IMR-90 (cell line): ENCODE measurements around the gene CAPN10. TPM values are rescaled to one million over a fixed set of nuclear protein-coding genes. Genes with fewer than 3 reads are reported as not detected.

Experiments used
- ATAC-seq: fragments of 200-7000 bp; cut with Tn5 transposase; 2 replicates; pipeline ENCODE4 v1.9.1; 2020; ENCODE audit warnings: low read depth, mild to moderate bottlenecking, moderate library complexity
- BruUV-seq: library from RNA; stranded (reverse); fragments of 400-500 nt; replicated peaks from 2 replicates; lab custom pipeline; 2021; lab: Mats Ljungman, UMichigan
- CTCF ChIA-PET: fragments of 300-600 bp; formaldehyde crosslinking; extraction: SDS; loops from one replicate; lab custom pipeline; 2021; ENCODE audit warnings: antibody characterized with exemption; lab: Yijun Ruan, JAX
- POLR2A ChIA-PET: fragments of 300-600 bp; sonication (Branson Sonifier 250); formaldehyde crosslinking; loops from one replicate; lab custom pipeline; 2022; ENCODE audit warnings: antibody characterized with exemption; ENCODE audit not compliant: unreplicated experiment; lab: Charles Lee
- DNase-seq: peaks from one replicate; pipeline ENCODE4 v3.0.0; 2013
- H2AFZ ChIP-seq: replicated peaks from 2 replicates; pipeline ENCODE3; 2013; ENCODE audit warnings: low read length, mild to moderate bottlenecking; ENCODE audit not compliant: poor library complexity
- H2AK5ac ChIP-seq: 2 replicates; pipeline ENCODE4 v1.6.1; 2013; ENCODE audit warnings: low read depth, low read length, inconsistent platforms
- H2AK9ac ChIP-seq: replicated peaks from 2 replicates; pipeline ENCODE3; 2013; ENCODE audit warnings: mild to moderate bottlenecking, low read depth, low read length, moderate library complexity; ENCODE audit not compliant: poor library complexity
- H2BK120ac ChIP-seq: 2 replicates; pipeline ENCODE4 v1.6.1; 2013; ENCODE audit warnings: low read depth, low read length, inconsistent platforms
- H2BK15ac ChIP-seq: 3 replicates; pipeline ENCODE4 v1.6.1; 2013; ENCODE audit warnings: low read depth, low read length, inconsistent platforms
- H2BK20ac ChIP-seq: 2 replicates; pipeline ENCODE4 v1.6.1; 2013; ENCODE audit warnings: low read depth, mild to moderate bottlenecking, inconsistent platforms, low read length, moderate library complexity
- H2BK5ac ChIP-seq: 2 replicates; pipeline ENCODE4 v1.6.1; 2013; ENCODE audit warnings: mild to moderate bottlenecking, low read depth, low read length, inconsistent platforms; ENCODE audit not compliant: poor library complexity, severe bottlenecking
- H3K14ac ChIP-seq: replicated peaks from 2 replicates; pipeline ENCODE4 v1.6.1; 2013; ENCODE audit warnings: low read depth, low read length, inconsistent platforms
- H3K18ac ChIP-seq: 2 replicates; pipeline ENCODE4 v1.6.1; 2013; ENCODE audit warnings: low read depth, low read length, control low read depth
- H3K23ac ChIP-seq: 2 replicates; pipeline ENCODE4 v1.6.1; 2013; ENCODE audit warnings: low read depth, low read length, inconsistent platforms
- H3K27ac ChIP-seq: 2 replicates; pipeline ENCODE4 v1.5.1; 2013; ENCODE audit warnings: mild to moderate bottlenecking, control low read depth, low read length; ENCODE audit not compliant: insufficient read depth
- H3K27me3 ChIP-seq: 2 replicates; pipeline ENCODE4 v1.6.1; 2013; ENCODE audit warnings: low read length; ENCODE audit not compliant: control insufficient read depth, insufficient read depth
- H3K36me3 ChIP-seq: 2 replicates; pipeline ENCODE4 v1.6.1; 2013; ENCODE audit warnings: low read length, mixed read lengths; ENCODE audit not compliant: control insufficient read depth, insufficient read depth
- H3K4ac ChIP-seq: 2 replicates; pipeline ENCODE4 v1.6.1; 2013; ENCODE audit warnings: low read depth, low read length, inconsistent platforms
- H3K4me1 ChIP-seq: 2 replicates; pipeline ENCODE4 v1.6.1; 2013; ENCODE audit warnings: low read length, mixed read lengths; ENCODE audit not compliant: control insufficient read depth, insufficient read depth
- H3K4me2 ChIP-seq: 2 replicates; pipeline ENCODE4 v1.6.1; 2013; ENCODE audit warnings: low read depth, mild to moderate bottlenecking, control low read depth, low read length, moderate library complexity
- H3K4me3 ChIP-seq: 2 replicates; pipeline ENCODE4 v1.5.1; 2013; ENCODE audit warnings: low read depth, mild to moderate bottlenecking, control low read depth, low read length, moderate library complexity; ENCODE audit not compliant: insufficient read depth
- H3K56ac ChIP-seq: 2 replicates; pipeline ENCODE4 v1.6.1; 2013; ENCODE audit warnings: low read length, inconsistent platforms; ENCODE audit not compliant: insufficient read depth; ENCODE audit errors: extremely low read depth
- H3K79me1 ChIP-seq, 2 experiments: 2 replicates each; pipeline ENCODE4 v1.6.1; 2013; ENCODE audit warnings: low read length in 2 of 2, inconsistent platforms in 1 of 2, low read depth in 1 of 2
- H3K9ac ChIP-seq: 2 replicates; pipeline ENCODE4 v1.6.1; 2013; ENCODE audit warnings: low read depth, low read length, control low read depth
- H3K9me1 ChIP-seq: 2 replicates; pipeline ENCODE4 v1.6.1; 2013; ENCODE audit warnings: low read length, inconsistent platforms; ENCODE audit not compliant: insufficient read depth
- H3K9me3 ChIP-seq: 2 replicates; pipeline ENCODE4 v1.6.1; 2013; ENCODE audit warnings: low read length; ENCODE audit not compliant: control insufficient read depth, insufficient read depth
- H4K20me1 ChIP-seq: 2 replicates; pipeline ENCODE4 v1.6.1; 2013; ENCODE audit warnings: low read length, inconsistent platforms; ENCODE audit not compliant: insufficient read depth
- H4K5ac ChIP-seq: 2 replicates; pipeline ENCODE4 v1.6.1; 2013; ENCODE audit warnings: mild to moderate bottlenecking, low read depth, low read length, control low read depth
- H4K8ac ChIP-seq, 2 experiments: 2 replicates each; pipeline ENCODE4 v1.6.1; 2013; ENCODE audit warnings: low read depth in 2 of 2, low read length in 2 of 2, control low read depth in 1 of 2, inconsistent platforms in 1 of 2
- H4K91ac ChIP-seq: 2 replicates; pipeline ENCODE4 v1.6.1; 2013; ENCODE audit warnings: low read depth, low read length, inconsistent platforms; ENCODE audit not compliant: insufficient read depth
- BHLHE40 ChIP-seq: fragments of 150-350 bp; IDR thresholded peaks from 2 replicates; pipeline ENCODE4 v1.6.1; 2016; ENCODE audit warnings: mild to moderate bottlenecking, low read depth, low read length
- CEBPB ChIP-seq: IDR thresholded peaks from 2 replicates; pipeline ENCODE4 v1.6.1; 2012; ENCODE audit warnings: low read depth, low read length, improper control_type of control experiment
- CHD1 ChIP-seq: IDR thresholded peaks from 2 replicates; pipeline ENCODE4 v1.6.1; 2012; ENCODE audit warnings: low read depth, low read length, improper control_type of control experiment
- FOS ChIP-seq: fragments of 150-350 bp; IDR thresholded peaks from 2 replicates; pipeline ENCODE4 v1.6.1; 2016; ENCODE audit warnings: low read depth, low read length
- MAFK ChIP-seq: IDR thresholded peaks from 2 replicates; pipeline ENCODE4 v1.6.1; 2012; ENCODE audit warnings: low read depth, low read length, improper control_type of control experiment
- MAZ ChIP-seq: IDR thresholded peaks from 2 replicates; pipeline ENCODE4 v1.6.1; 2012; ENCODE audit warnings: low read depth, mild to moderate bottlenecking, low read length, improper control_type of control experiment, moderate library complexity, borderline replicate concordance
- MXI1 ChIP-seq: IDR thresholded peaks from 2 replicates; pipeline ENCODE4 v1.6.1; 2012; ENCODE audit warnings: low read depth, mild to moderate bottlenecking, low read length, moderate library complexity, borderline replicate concordance
- NFE2L2 ChIP-seq: fragments of 150-350 bp; IDR thresholded peaks from 2 replicates; pipeline ENCODE4 v1.6.1; 2016; ENCODE audit warnings: low read depth, mild to moderate bottlenecking, low read length
- POLR2A ChIP-seq: IDR thresholded peaks from 2 replicates; pipeline ENCODE4 v1.6.1; 2012; ENCODE audit warnings: mild to moderate bottlenecking, low read depth, low read length
- SMC3 ChIP-seq: fragments of 150-350 bp; IDR thresholded peaks from 2 replicates; pipeline ENCODE4 v1.6.1; 2016; ENCODE audit warnings: low read depth, mild to moderate bottlenecking, antibody characterized with exemption, low read length, moderate library complexity
- WGBS, 2 experiments: methylation state at CpG; one replicate each; pipeline versions ENCODE4 v1.1.5 to v1.1.7; 2013; ENCODE audit warnings: missing lambda C conversion rate in 2 of 2; ENCODE audit not compliant: insufficient read length in 1 of 2; ENCODE audit errors: extremely low coverage in 2 of 2; 5-methylcytosine and 5-hydroxymethylcytosine counted together
- dilution Hi-C: fragments of 300-500 bp; cut with HindIII; formaldehyde crosslinking; loops from one replicate; pipeline ENCODE4 v1.14.3; 2018; ENCODE audit warnings: low sequenced_read_pairs; ENCODE audit not compliant: unreplicated experiment
- in situ Hi-C: fragments of 300-500 bp; cut with MboI; formaldehyde crosslinking; loops from 3 replicates; pipeline ENCODE4 v1.14.3; 2019; ENCODE audit warnings: low sequenced_read_pairs, inconsistent platforms, mixed read lengths
- intact Hi-C: fragments of 100-400 bp; cut with micrococcal nuclease; formaldehyde crosslinking; loops from 2 replicates; pipeline ENCODE4 v1.10.0; 2022
- polyA plus RNA-seq, 3 experiments: library from polyadenylated mRNA; depleted of rRNA; stranded (reverse); fragments of >200 nt; gene quantifications; 2 replicates each; pipeline ENCODE4 v1.2.3, GENCODE V29; 2012; ENCODE audit warnings: low replicate concordance in 1 of 3
- total RNA-seq: library from RNA; depleted of rRNA; stranded (reverse); fragments of >200 nt; gene quantifications from 2 replicates; pipeline ENCODE4 v1.2.3, GENCODE V29; 2012
- TF ChIP-seq, protein P1 (sequence below): fragments of 150-350 bp; IDR thresholded peaks from 2 replicates; pipeline ENCODE4 v1.6.1; 2017; ENCODE audit warnings: mild to moderate bottlenecking, antibody characterized with exemption, low read length, low read depth
- TF ChIP-seq, protein P2 (sequence below): fragments of 150-350 bp; IDR thresholded peaks from 2 replicates; pipeline ENCODE4 v1.6.1; 2016; ENCODE audit warnings: low read depth, mild to moderate bottlenecking, low read length, moderate library complexity, borderline replicate concordance
- TF ChIP-seq, protein P3 (sequence below): conservative IDR thresholded peaks from 2 replicates; pipeline ENCODE4 v1.5.1; 2012; ENCODE audit warnings: mild to moderate bottlenecking, low read depth, low read length, improper control_type of control experiment

CAPN10 gene
- total and polyA plus RNA-seq, 2 of the 4 experiments (the other 2 are of a cell fraction), result 6.3 to 20.9 TPM

DNA sequence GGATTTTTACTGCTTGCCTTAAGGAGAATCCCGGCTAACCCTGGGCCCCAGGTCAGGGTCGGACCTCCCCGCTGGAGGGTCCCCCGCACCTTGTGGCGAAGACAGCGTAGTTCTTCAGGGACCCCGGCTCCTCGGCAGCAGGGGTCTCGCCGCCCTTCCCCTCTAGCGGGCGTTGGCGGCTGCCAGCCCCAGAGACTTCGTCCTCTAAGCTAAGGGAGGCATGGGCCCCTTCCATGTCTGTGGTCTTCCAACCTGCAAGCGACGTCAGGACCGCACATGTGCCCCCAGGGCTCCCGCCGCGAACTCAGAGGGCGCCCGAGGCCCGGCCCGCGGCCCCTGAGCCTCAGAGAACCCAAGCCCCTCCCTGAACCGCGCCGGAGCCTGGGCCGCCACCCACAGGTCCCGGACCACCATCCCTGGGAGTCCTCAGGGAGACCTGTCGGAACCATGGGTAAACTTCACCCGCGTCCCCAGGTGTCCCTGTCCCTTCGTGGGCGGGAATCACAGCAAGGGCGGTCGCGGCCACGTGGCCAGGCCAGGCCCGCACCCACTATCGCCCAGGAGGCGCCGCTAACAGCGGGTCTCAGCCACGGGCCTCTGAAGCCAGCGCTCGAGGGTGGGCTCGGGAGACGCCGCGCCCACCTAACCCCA, 29.3 kb upstream of the CAPN10 start:
- Histone ChIP-seq H4K20me1 (peaks cover 26% of the 10 kb centered on the region), H3K4me2 (peak overlapping the region; percentile 19; the same call in 1 of the 2 replicates), H2BK20ac (no peak overlapping the region), H3K36me3 (peaks cover 7% of the 10 kb centered on the region), H2AK9ac (peak overlapping the region; percentile 58), H3K23ac (no peak overlapping the region), H3K4ac (no peak overlapping the region), H3K4me3 (peak overlapping the region; percentile 7; the same call in 1 of the 2 replicates), H3K4me1 (peaks cover 5% of the 10 kb centered on the region), H2BK15ac (no peak overlapping the region), H3K18ac (no peak overlapping the region), H3K9me1 (peaks cover 26% of the 10 kb centered on the region), H3K9me3 (no peaks in the 10 kb centered on the region), H3K9ac (no peak overlapping the region), H2AFZ (peak overlapping the region; percentile 74), H2AK5ac (no peak overlapping the region), H3K27me3 (no peaks in the 10 kb centered on the region), H2BK120ac (no peak overlapping the region), H3K27ac (no peak overlapping the region), H3K56ac (no peak overlapping the region), H4K91ac (no peak overlapping the region), H3K14ac (no peak overlapping the region), H3K79me1 (peaks cover 29 to 58% of the 10 kb centered on the region in 2 experiments), H2BK5ac (no peak overlapping the region), H4K8ac (no peak overlapping the region), H4K5ac (no peak overlapping the region)
- 24% methylated on average over 14 of the region's 51 CpGs; no CpG with 5 or more reads in 1 of the 2 experiments for WGBS, 2 experiments
- in situ Hi-C loops, result no loop called here
- BruUV-seq, result no TSS peak
- no peak for TF ChIP-seq NFE2L2
- TF ChIP-seq CEBPB, result no peak
- TF ChIP-seq MAZ, result no peak
- TF ChIP-seq FOS, result no peak
- TF ChIP-seq CHD1, result no peak
- TF ChIP-seq, protein P1, sequence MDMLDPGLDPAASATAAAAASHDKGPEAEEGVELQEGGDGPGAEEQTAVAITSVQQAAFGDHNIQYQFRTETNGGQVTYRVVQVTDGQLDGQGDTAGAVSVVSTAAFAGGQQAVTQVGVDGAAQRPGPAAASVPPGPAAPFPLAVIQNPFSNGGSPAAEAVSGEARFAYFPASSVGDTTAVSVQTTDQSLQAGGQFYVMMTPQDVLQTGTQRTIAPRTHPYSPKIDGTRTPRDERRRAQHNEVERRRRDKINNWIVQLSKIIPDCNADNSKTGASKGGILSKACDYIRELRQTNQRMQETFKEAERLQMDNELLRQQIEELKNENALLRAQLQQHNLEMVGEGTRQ, result no peak
- TF ChIP-seq POLR2A, result no peak
- TF ChIP-seq MAFK, result no peak
- TF ChIP-seq, protein P2, sequence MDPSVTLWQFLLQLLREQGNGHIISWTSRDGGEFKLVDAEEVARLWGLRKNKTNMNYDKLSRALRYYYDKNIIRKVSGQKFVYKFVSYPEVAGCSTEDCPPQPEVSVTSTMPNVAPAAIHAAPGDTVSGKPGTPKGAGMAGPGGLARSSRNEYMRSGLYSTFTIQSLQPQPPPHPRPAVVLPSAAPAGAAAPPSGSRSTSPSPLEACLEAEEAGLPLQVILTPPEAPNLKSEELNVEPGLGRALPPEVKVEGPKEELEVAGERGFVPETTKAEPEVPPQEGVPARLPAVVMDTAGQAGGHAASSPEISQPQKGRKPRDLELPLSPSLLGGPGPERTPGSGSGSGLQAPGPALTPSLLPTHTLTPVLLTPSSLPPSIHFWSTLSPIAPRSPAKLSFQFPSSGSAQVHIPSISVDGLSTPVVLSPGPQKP, result no peak
- TF ChIP-seq MXI1, result no peak; the same call in 1 of the 2 replicates
- no peak for TF ChIP-seq BHLHE40
- TF ChIP-seq, protein P3, sequence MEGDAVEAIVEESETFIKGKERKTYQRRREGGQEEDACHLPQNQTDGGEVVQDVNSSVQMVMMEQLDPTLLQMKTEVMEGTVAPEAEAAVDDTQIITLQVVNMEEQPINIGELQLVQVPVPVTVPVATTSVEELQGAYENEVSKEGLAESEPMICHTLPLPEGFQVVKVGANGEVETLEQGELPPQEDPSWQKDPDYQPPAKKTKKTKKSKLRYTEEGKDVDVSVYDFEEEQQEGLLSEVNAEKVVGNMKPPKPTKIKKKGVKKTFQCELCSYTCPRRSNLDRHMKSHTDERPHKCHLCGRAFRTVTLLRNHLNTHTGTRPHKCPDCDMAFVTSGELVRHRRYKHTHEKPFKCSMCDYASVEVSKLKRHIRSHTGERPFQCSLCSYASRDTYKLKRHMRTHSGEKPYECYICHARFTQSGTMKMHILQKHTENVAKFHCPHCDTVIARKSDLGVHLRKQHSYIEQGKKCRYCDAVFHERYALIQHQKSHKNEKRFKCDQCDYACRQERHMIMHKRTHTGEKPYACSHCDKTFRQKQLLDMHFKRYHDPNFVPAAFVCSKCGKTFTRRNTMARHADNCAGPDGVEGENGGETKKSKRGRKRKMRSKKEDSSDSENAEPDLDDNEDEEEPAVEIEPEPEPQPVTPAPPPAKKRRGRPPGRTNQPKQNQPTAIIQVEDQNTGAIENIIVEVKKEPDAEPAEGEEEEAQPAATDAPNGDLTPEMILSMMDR, result no peak
- TF ChIP-seq SMC3, result no peak
- dilution Hi-C loops, result no loop called here
- no peak for ATAC-seq
- ChIA-PET CTCF (no interaction called here), POLR2A (no interaction called here)
- intact Hi-C loops, result no loop called here
- DNase-seq, result no peak
